ENCODE data around the gene HOXC4.

HOXC4 gene

GRCh38 chr12:54053751-54054741, at the start of gene HOXC4:
Gene HOXC4 (plus strand): TSS chr12:54053835. CDS start chr12:54053923, 88 bp downstream.
- no peak for DNase-seq

GRCh38 chr12:54004063-54004840, 49.4 kb upstream of the HOXC4 start:
- DNase-seq, result no peak

- no peak for DNase-seq
Observed at GRCh38 chr12:54004841-54005530, 48.6 kb upstream of the HOXC4 start.

GRCh38 chr12:54005531-54005852, 48.1 kb upstream of the HOXC4 start:
- DNase-seq, result no peak

- peak; percentile 71 for DNase-seq
Observed at GRCh38 chr12:54005853-54006558, 47.6 kb upstream of the HOXC4 start.

- no peak for DNase-seq
Observed at GRCh38 chr12:54006559-54007220, 46.9 kb upstream of the HOXC4 start.

- DNase-seq, result no peak
Observed at GRCh38 chr12:54007538-54008259, 45.9 kb upstream of the HOXC4 start.

- DNase-seq, result no peak
Observed at GRCh38 chr12:54008260-54008552, 45.4 kb upstream of the HOXC4 start.

- DNase-seq, result no peak
Observed at GRCh38 chr12:54009171-54010052, 44.2 kb upstream of the HOXC4 start.

GRCh38 chr12:54010053-54010971, 43.3 kb upstream of the HOXC4 start:
- DNase-seq, result no peak

- no peak for DNase-seq
Observed at GRCh38 chr12:54010972-54011664, 42.5 kb upstream of the HOXC4 start.

- DNase-seq, result no peak
Observed at GRCh38 chr12:54011665-54012532, 41.7 kb upstream of the HOXC4 start.

- DNase-seq, result no peak
Observed at GRCh38 chr12:54012631-54013409, 40.8 kb upstream of the HOXC4 start.

GRCh38 chr12:54014377-54015017, 39.1 kb upstream of the HOXC4 start:
- no peak for DNase-seq

GRCh38 chr12:54015018-54015931, 38.4 kb upstream of the HOXC4 start:
- no peak for DNase-seq

Measured in NCI-H2171 (cell line).